GM12801 (cell line): ENCODE results near the gene BARHL2.

ENCODE experiments used
- CTCF ChIP-seq: IDR thresholded peaks from one replicate; pipeline ENCODE4 v1.5.1; 2011; ENCODE audit warnings: control low read depth; ENCODE audit not compliant: insufficient read length; ENCODE audit errors: extremely low read depth

BARHL2 gene

GRCh38 chr1:90718411-90719329 is 1.6 kb upstream of the BARHL2 start:
- TF ChIP-seq CTCF = no peak

GRCh38 chr1:90717665-90718410 is 736 bp upstream of the BARHL2 start:
- no peak for TF ChIP-seq CTCF

- no peak for TF ChIP-seq CTCF
Observed at GRCh38 chr1:90717356-90717664, 208 bp upstream of the BARHL2 start.

GRCh38 chr1:90716243-90716551 is 905 bp downstream of the BARHL2 start:
- no peak for TF ChIP-seq CTCF

- no peak for TF ChIP-seq CTCF
Observed at GRCh38 chr1:90715309-90715708, 1.8 kb downstream of the BARHL2 start.

GRCh38 chr1:90714521-90714951 is 2.6 kb downstream of the BARHL2 start:
- TF ChIP-seq CTCF = no peak

GRCh38 chr1:90713741-90714509 is 3.2 kb downstream of the BARHL2 start:
- TF ChIP-seq CTCF = no peak
